ENCODE results near the gene HID1.

DNA sequence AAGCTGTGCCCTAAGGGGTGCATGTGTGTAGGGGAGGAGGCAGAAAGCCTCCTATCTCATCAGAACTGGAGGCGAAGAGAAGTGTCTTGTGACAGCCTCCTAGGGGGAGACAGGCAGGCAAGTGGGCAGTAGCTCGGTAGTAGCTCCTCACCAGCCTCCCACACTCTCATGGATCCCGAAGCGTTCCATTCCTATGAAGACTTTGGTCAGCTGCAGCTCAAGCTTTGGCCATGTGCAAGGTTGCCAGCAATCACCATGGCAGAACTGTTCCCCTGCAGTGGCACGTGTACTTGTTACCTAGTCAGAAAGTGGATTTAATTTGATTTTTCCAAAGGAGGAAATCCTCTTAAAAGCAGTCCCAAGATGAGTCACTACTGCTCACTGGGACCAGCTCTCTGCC lies 46.6 kb upstream of the HID1 start:
- TF ChIP-seq, protein P1, sequence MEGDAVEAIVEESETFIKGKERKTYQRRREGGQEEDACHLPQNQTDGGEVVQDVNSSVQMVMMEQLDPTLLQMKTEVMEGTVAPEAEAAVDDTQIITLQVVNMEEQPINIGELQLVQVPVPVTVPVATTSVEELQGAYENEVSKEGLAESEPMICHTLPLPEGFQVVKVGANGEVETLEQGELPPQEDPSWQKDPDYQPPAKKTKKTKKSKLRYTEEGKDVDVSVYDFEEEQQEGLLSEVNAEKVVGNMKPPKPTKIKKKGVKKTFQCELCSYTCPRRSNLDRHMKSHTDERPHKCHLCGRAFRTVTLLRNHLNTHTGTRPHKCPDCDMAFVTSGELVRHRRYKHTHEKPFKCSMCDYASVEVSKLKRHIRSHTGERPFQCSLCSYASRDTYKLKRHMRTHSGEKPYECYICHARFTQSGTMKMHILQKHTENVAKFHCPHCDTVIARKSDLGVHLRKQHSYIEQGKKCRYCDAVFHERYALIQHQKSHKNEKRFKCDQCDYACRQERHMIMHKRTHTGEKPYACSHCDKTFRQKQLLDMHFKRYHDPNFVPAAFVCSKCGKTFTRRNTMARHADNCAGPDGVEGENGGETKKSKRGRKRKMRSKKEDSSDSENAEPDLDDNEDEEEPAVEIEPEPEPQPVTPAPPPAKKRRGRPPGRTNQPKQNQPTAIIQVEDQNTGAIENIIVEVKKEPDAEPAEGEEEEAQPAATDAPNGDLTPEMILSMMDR (IDR thresholded peaks at IDR 0.05) = no peak
- TF ChIP-seq POLR2A (IDR thresholded peaks at IDR 0.05) = no peak
